K562 (cell line): ENCODE measurements around the gene MBNL2. TPM values are rescaled to one million over a fixed set of nuclear protein-coding genes. Genes with fewer than 3 reads are reported as not detected.

Source experiments
- ATAC-seq: fragments of 200-7000 bp; cut with Tn5 transposase; 3 replicates; pipeline ENCODE4 v1.9.1; 2020; ENCODE audit warnings: moderate library complexity
- BruUV-seq: library from RNA; stranded (reverse); fragments of 400-500 nt; replicated peaks from 2 replicates; lab custom pipeline; 2021; lab: Mats Ljungman, UMichigan
- CTCF ChIA-PET: fragments of 300-600 bp; formaldehyde crosslinking; extraction: SDS; loops from one replicate; lab custom pipeline; 2021; ENCODE audit warnings: low intra/inter-chr PET ratio; lab: Yijun Ruan, JAX
- POLR2A ChIA-PET: fragments of 300-600, 350-650 bp; sonication (Branson Sonifier 250); formaldehyde crosslinking; extraction: SDS; loops from one replicate; lab custom pipeline; 2021; ENCODE audit warnings: antibody characterized with exemption, inconsistent platforms; lab: Yijun Ruan, JAX
- DNase-seq, 4 experiments: peaks; one replicate each; pipeline versions ENCODE4 v3.0.0 to v3.0.0-alpha.2; 2011 to 2018; ENCODE audit warnings: low spot score in 3 of 4, mixed read lengths in 3 of 4; ENCODE audit errors: extremely low read depth in 1 of 4
- FAIRE-seq: peaks from 2 replicates; lab custom pipeline; 2011; peaks lifted over from hg19 to GRCh38; lab: Jason Lieb, UNC
- H2AFZ ChIP-seq: 2 replicates; pipeline ENCODE4 v1.6.0; 2011; ENCODE audit warnings: low read depth, low read length, control low read depth, inconsistent platforms
- H3K27ac ChIP-seq: fragments of 200-600 bp; 3 replicates; pipeline ENCODE4 v1.8.0; 2011; ENCODE audit warnings: low read depth, mild to moderate bottlenecking, control low read depth, inconsistent platforms, low read length, moderate library complexity, mixed read lengths; ENCODE audit errors: extremely low read depth
- H3K27me3 ChIP-seq, 2 experiments: fragments of 300-600 bp in 1 of 2; 2 replicates in 1 of 2; 3 replicates in 1 of 2; pipeline versions ENCODE4 v1.6.0 to v1.8.0; 2011; ENCODE audit warnings: inconsistent platforms in 2 of 2, low read length in 2 of 2, mild to moderate bottlenecking in 1 of 2, mixed read lengths in 1 of 2, moderate library complexity in 1 of 2; ENCODE audit not compliant: control insufficient read depth in 2 of 2, insufficient read depth in 2 of 2
- H3K36me3 ChIP-seq: fragments of 300-600 bp; 3 replicates; pipeline ENCODE4 v1.8.0; 2011; ENCODE audit warnings: mild to moderate bottlenecking, low read length, inconsistent platforms; ENCODE audit not compliant: control insufficient read depth, insufficient read depth
- H3K4me1 ChIP-seq, 2 experiments: fragments of 200-600 bp in 1 of 2; replicated peaks in 1 of 2; 2 replicates in 1 of 2; 3 replicates in 1 of 2; pipeline versions ENCODE4 v1.5.1 to v1.8.0; 2011; ENCODE audit warnings: inconsistent platforms in 2 of 2, low read length in 2 of 2, mild to moderate bottlenecking in 1 of 2, mixed read lengths in 1 of 2, moderate library complexity in 1 of 2; ENCODE audit not compliant: control insufficient read depth in 2 of 2, insufficient read depth in 2 of 2
- H3K4me2 ChIP-seq: 2 replicates; pipeline ENCODE4 v1.6.1; 2011; ENCODE audit warnings: low read length, control low read depth, inconsistent platforms, mixed read lengths; ENCODE audit not compliant: insufficient read depth
- H3K4me3 ChIP-seq: fragments of 200-600 bp; sonication (generic), shearing (Covaris generic); 2 replicates; pipeline ENCODE4 v1.5.1; 2016; ENCODE audit warnings: control low read depth, inconsistent platforms
- H3K79me2 ChIP-seq: fragments of 200-600 bp; 3 replicates; pipeline ENCODE4 v1.8.0; 2011; ENCODE audit warnings: low read length, inconsistent platforms; ENCODE audit not compliant: control insufficient read depth, insufficient read depth
- H3K9ac ChIP-seq, 2 experiments: 2 replicates each; pipeline versions ENCODE4 v1.6.0 to v1.6.1; 2011; ENCODE audit warnings: low read depth in 2 of 2, low read length in 2 of 2, control low read depth in 1 of 2, inconsistent platforms in 1 of 2, mild to moderate bottlenecking in 1 of 2, mixed read lengths in 1 of 2; ENCODE audit not compliant: insufficient read depth in 1 of 2
- H3K9me1 ChIP-seq: one replicate; pipeline ENCODE4 v1.6.0; 2011; ENCODE audit warnings: inconsistent platforms, mild to moderate bottlenecking, low read length, moderate library complexity; ENCODE audit not compliant: control insufficient read depth, insufficient read depth
- H3K9me3 ChIP-seq: replicated peaks from 2 replicates; pipeline ENCODE4 v1.5.1; 2011; ENCODE audit warnings: low read depth, low read length, inconsistent platforms; ENCODE audit not compliant: control insufficient read depth, insufficient read depth
- H4K20me1 ChIP-seq: replicated peaks from 2 replicates; pipeline ENCODE4 v1.6.1; 2011; ENCODE audit warnings: low read length, inconsistent platforms, mixed read lengths; ENCODE audit not compliant: control insufficient read depth, insufficient read depth
- ETV5 ChIP-seq: sonication (generic); formaldehyde crosslinking; IDR thresholded peaks from 2 replicates; pipeline ENCODE4 v1.4.0; 2020; ENCODE audit warnings: low read depth, mild to moderate bottlenecking, missing genetic modification reagents
- LARP7 ChIP-seq: fragments of 450-650 bp; IDR thresholded peaks from 2 replicates; pipeline ENCODE4 v1.6.1; 2016
- MCM7 ChIP-seq, 2 experiments: fragments of 450-650 bp; IDR thresholded peaks; 2 replicates each; pipeline ENCODE4 v1.6.1; 2016 to 2018
- NR2C2 ChIP-seq, 2 experiments: fragments of 200-800 bp in 1 of 2; sonication (Bioruptor generic) in 1 of 2; sonication (generic) in 1 of 2; formaldehyde crosslinking in 1 of 2; IDR thresholded peaks; 2 replicates each; pipeline versions ENCODE4 v1.6.1 to v1.8.0; 2016 to 2022; ENCODE audit warnings: mild to moderate bottlenecking in 1 of 2, missing compliant biosample characterization in 1 of 2, missing genetic modification characterization in 1 of 2, missing genetic modification reagents in 1 of 2
- PCBP2 ChIP-seq: fragments of 200-400 bp; formaldehyde crosslinking; IDR thresholded peaks from 2 replicates; pipeline ENCODE4 v1.6.1; 2018; ENCODE audit warnings: low read length, low read depth, mild to moderate bottlenecking, moderate library complexity; ENCODE audit not compliant: poor library complexity, severe bottlenecking
- TCFL5 ChIP-seq: fragments of 250-450 bp; sonication (Bioruptor Pico); conservative IDR thresholded peaks from 2 replicates; pipeline ENCODE4 v1.6.1; 2021; ENCODE audit warnings: mild to moderate bottlenecking, moderate library complexity, matching md5 sums
- ZNF507 ChIP-seq: conservative IDR thresholded peaks from 2 replicates; pipeline ENCODE4 v1.6.1; 2017; ENCODE audit warnings: missing genetic modification characterization, missing compliant biosample characterization
- WGBS: fragments of 100-300 bp; shearing (Covaris generic); methylation state at CpG from one replicate; pipeline ENCODE4 v1.1.6; 2016; ENCODE audit warnings: low coverage, mixed read lengths; ENCODE audit not compliant: insufficient coverage; ENCODE audit errors: missing lambda C conversion rate; 5-methylcytosine and 5-hydroxymethylcytosine counted together
- in situ Hi-C: fragments of 300-500 bp; cut with MboI; formaldehyde crosslinking; loops from 4 replicates; pipeline ENCODE4 v1.15.0; 2018; ENCODE audit warnings: inconsistent platforms, mixed read lengths
- intact Hi-C: fragments of 100-400 bp; cut with micrococcal nuclease; formaldehyde crosslinking; loops from 2 replicates; pipeline ENCODE4 v1.14.2; 2022
- polyA plus RNA-seq, 8 experiments: library from polyadenylated mRNA; depleted of rRNA in 4 of 8; stranded (reverse) in 5 of 8; unstranded in 3 of 8; fragments of >200 nt; fragmentation: Nextera tagmentation in 2 of 8; fragmentation: Illumina TruSeq in 1 of 8; extraction: Ambion mirVana in 2 of 8; extraction: Trizol in 1 of 8; gene quantifications; 2 replicates each; pipeline versions ENCODE4 v1.2.1 to v1.2.3, GENCODE V29; 2011 to 2014; ENCODE audit warnings: inconsistent platforms in 1 of 8, missing spikeins in 1 of 8
- total RNA-seq, 7 experiments: library from RNA; depleted of rRNA in 6 of 7; stranded (reverse); fragments of >200 nt in 6 of 7; fragmentation: Illumina TruSeq in 2 of 7; extraction: Trizol in 2 of 7; gene quantifications; 2 replicates each; pipeline versions ENCODE4 v1.2.1 to v1.2.3, GENCODE V29; 2011 to 2021; ENCODE audit warnings: low replicate concordance in 1 of 7
- TF ChIP-seq, protein P1 (sequence below): fragments of 250-450 bp; sonication (Bioruptor Pico); IDR thresholded peaks from 2 replicates; pipeline ENCODE4 v1.8.0; 2022; ENCODE audit warnings: inconsistent platforms, mild to moderate bottlenecking, moderate library complexity, borderline replicate concordance
- TF ChIP-seq, protein P2 (sequence below): IDR thresholded peaks from 3 replicates; pipeline ENCODE4 v1.6.1; 2011; ENCODE audit warnings: borderline replicate concordance, mild to moderate bottlenecking; ENCODE audit not compliant: insufficient read length, insufficient read depth

The MBNL2 gene
- total and polyA plus RNA-seq, 9 of the 15 experiments (the other 6 are each of a cell fraction or from before 2014, with no cell fraction given), result 7.0 to 24.8 (median 13.8) TPM

- intact Hi-C loops (no loop called here), in situ Hi-C loops (no loop called here)
- TF ChIP-seq TCFL5 (no peak), MCM7 (IDR thresholded peaks at IDR 0.05) (no peak), ZNF507 (tag) (no peak), NR2C2 (CRISPR knock-in tag; IDR thresholded peaks at IDR 0.05) (no peak), NR2C2 (tag; IDR thresholded peaks at IDR 0.05) (no peak), LARP7 (no peak), ETV5 (CRISPR knock-in tag) (no peak), PCBP2 (no peak)
- TF ChIP-seq, protein P1, sequence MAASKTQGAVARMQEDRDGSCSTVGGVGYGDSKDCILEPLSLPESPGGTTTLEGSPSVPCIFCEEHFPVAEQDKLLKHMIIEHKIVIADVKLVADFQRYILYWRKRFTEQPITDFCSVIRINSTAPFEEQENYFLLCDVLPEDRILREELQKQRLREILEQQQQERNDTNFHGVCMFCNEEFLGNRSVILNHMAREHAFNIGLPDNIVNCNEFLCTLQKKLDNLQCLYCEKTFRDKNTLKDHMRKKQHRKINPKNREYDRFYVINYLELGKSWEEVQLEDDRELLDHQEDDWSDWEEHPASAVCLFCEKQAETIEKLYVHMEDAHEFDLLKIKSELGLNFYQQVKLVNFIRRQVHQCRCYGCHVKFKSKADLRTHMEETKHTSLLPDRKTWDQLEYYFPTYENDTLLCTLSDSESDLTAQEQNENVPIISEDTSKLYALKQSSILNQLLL (CRISPR knock-in tag), result no peak
- TF ChIP-seq, protein P2, sequence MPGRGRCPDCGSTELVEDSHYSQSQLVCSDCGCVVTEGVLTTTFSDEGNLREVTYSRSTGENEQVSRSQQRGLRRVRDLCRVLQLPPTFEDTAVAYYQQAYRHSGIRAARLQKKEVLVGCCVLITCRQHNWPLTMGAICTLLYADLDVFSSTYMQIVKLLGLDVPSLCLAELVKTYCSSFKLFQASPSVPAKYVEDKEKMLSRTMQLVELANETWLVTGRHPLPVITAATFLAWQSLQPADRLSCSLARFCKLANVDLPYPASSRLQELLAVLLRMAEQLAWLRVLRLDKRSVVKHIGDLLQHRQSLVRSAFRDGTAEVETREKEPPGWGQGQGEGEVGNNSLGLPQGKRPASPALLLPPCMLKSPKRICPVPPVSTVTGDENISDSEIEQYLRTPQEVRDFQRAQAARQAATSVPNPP, result no peak
- BruUV-seq, result no TSS peak
- ChIA-PET POLR2A (no interaction called here), CTCF (no interaction called here)
- Histone ChIP-seq H3K9me3 (no peaks in the 10 kb centered on the region), H4K20me1 (peaks cover 17% of the 10 kb centered on the region), H3K9ac (no peak overlapping the region), H3K36me3 (peaks cover 19% of the 10 kb centered on the region), H3K79me2 (peaks cover 87% of the 10 kb centered on the region), H3K4me1 (no peaks in the 10 kb centered on the region), H3K27me3 (no peaks in the 10 kb centered on the region), H3K27ac (no peak overlapping the region), H3K4me2 (no peak overlapping the region), H3K9me1 (peaks cover 4% of the 10 kb centered on the region), H2AFZ (no peak overlapping the region), H3K4me3 (no peak overlapping the region)
- DNase-seq (no peak), FAIRE-seq (no peak), ATAC-seq (no peak)
- 67% methylated on average over 9 of the region's 9 CpGs for WGBS
Observed at GRCh38 chr13:97278435-97279411, 56.6 kb downstream of the MBNL2 start.
